Testis (tissue), 2 donors: ENCODE results near the gene ALDOC.

Experiments used
- POLR2A ChIP-seq: fragments of 450-650 bp; IDR thresholded peaks from one replicate; pipeline ENCODE4 v1.6.1; 2017; ENCODE audit warnings: antibody characterized with exemption, mild to moderate bottlenecking, moderate library complexity
- TF ChIP-seq, protein P1 (sequence below), 3 experiments: fragments of 450-650 bp in 2 of 3; fragments of 200-600 bp in 1 of 3; sonication (generic) in 1 of 3; IDR thresholded peaks; one replicate each; pipeline ENCODE4 v1.5.1; 2016 to 2019; ENCODE audit warnings: antibody characterized with exemption in 3 of 3, mild to moderate bottlenecking in 2 of 3, moderate library complexity in 1 of 3

DNA sequence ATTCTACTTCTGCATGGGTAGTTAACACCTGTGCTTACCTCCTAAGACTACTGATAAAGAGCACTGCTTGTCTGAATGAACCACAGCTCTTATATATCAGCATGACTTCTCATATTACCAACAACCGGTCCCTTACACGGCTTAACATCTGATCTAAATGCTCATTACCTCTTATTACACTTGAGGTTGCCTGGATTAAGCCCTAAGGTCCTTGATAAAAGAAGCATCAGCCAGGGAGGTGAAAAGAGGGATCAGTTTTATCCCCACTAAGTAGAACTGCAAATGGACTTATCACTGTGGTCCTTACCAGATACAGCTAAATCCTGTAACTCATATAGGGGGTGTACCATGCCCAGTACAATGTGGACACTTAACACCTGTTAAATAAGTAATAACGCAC is 45.5 kb upstream of the ALDOC start:
- TF ChIP-seq, protein P1, sequence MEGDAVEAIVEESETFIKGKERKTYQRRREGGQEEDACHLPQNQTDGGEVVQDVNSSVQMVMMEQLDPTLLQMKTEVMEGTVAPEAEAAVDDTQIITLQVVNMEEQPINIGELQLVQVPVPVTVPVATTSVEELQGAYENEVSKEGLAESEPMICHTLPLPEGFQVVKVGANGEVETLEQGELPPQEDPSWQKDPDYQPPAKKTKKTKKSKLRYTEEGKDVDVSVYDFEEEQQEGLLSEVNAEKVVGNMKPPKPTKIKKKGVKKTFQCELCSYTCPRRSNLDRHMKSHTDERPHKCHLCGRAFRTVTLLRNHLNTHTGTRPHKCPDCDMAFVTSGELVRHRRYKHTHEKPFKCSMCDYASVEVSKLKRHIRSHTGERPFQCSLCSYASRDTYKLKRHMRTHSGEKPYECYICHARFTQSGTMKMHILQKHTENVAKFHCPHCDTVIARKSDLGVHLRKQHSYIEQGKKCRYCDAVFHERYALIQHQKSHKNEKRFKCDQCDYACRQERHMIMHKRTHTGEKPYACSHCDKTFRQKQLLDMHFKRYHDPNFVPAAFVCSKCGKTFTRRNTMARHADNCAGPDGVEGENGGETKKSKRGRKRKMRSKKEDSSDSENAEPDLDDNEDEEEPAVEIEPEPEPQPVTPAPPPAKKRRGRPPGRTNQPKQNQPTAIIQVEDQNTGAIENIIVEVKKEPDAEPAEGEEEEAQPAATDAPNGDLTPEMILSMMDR (IDR thresholded peaks at IDR 0.05) = no peak
- no peak for TF ChIP-seq POLR2A
